Stimulated activated naive B cell treated with anti-CD40 and anti-IgM and Interleukin-4, amounts not matched to agents 10 μg/mL and 1 μg/mL and 100 μg/mL, for 72 hours (primary cell): ENCODE results near the gene L3HYPDH.

Source experiments
- ATAC-seq, 2 donors: fragments of 150-1000 bp; cut with Tn5 transposase; replicated peaks; 2 replicates each; pipeline ENCODE4 v1.10.0; 2021; ENCODE audit warnings: moderate library complexity in 1 of 2
- DNase-seq: peaks from one replicate; pipeline ENCODE4 v3.0.0; 2021
- H3K27ac Mint-ChIP-seq: one replicate; pipeline ENCODE4 v1.8.0; 2022; ENCODE audit warnings: mild to moderate bottlenecking, mixed read lengths
- H3K27me3 Mint-ChIP-seq, 2 donors: one replicate each; pipeline ENCODE4 v1.8.0; 2022; ENCODE audit warnings: mixed read lengths in 2 of 2
- H3K36me3 Mint-ChIP-seq, 2 donors: one replicate each; pipeline ENCODE4 v1.8.0; 2022; ENCODE audit warnings: mixed read lengths in 2 of 2, mild to moderate bottlenecking in 1 of 2
- H3K4me1 Mint-ChIP-seq, 2 donors: one replicate each; pipeline ENCODE4 v1.8.0; 2022; ENCODE audit warnings: mixed read lengths in 2 of 2, mild to moderate bottlenecking in 1 of 2
- H3K4me3 Mint-ChIP-seq, 2 donors: one replicate each; pipeline ENCODE4 v1.8.0; 2022; ENCODE audit warnings: mild to moderate bottlenecking in 2 of 2, mixed read lengths in 2 of 2, moderate library complexity in 1 of 2
- H3K9me3 Mint-ChIP-seq, 2 donors: one replicate each; pipeline ENCODE4 v1.8.0; 2022; ENCODE audit warnings: mixed read lengths in 2 of 2, mild to moderate bottlenecking in 1 of 2

The L3HYPDH gene

DNA sequence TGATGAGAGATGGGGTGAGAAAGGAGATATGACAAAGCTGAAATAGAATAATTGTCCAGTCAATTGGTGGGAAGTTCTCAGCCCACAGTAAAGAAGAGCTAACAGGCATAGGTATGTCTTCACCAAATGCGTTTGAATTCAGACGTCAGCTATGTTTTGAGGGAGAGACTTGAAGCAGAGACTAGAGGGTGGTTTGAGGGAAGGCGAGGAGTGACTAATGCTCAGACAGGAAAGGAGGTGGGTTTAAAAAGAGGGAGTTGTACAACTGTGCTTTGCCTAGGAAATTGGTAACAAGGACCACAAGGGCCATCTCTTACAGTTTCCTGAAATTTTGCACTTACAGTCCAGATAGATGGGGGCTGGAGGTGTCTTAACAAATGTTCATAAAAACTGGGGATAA is 6.5 kb upstream of the L3HYPDH start:
- peaks cover 12 to 24% of the 10 kb centered on the region in 2 donors for H3K4me1 Mint-ChIP-seq
- no peak overlapping the region for H3K27ac Mint-ChIP-seq
- H3K27me3 Mint-ChIP-seq, result no peaks in the 10 kb centered on the region
- ATAC-seq (no peak), DNase-seq (no peak)
- H3K9me3 Mint-ChIP-seq, result no peaks in the 10 kb centered on the region
- peaks cover 50 to 57% of the 10 kb centered on the region in 2 donors for H3K36me3 Mint-ChIP-seq
- H3K4me3 Mint-ChIP-seq, result no peak overlapping the region

DNA sequence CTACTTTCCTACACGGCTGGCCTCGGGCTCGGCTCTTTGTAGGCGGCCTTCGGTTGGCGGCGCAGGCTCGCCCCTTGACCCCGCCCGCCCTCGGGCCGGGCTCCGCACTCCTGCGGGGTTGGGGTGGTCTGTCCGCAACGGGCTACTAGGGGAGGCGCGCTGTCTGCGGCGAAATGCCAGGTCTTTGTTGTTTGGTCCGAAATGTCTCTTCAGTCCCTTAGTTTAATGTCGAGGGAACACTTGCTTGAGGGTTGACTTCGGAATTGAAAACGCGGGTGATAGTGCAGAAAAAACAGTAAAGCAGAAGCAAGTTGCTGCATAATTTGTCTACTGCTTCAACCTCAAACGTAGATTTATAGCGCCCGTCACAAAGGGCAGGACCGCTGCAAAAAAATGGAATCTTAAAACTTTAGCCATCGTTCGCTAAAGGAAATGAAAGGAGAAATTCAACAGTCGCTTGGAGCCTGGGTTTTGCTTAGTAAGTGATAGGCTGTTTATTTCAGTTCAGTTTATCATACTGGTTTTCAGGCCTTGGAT is 499 bp upstream of the L3HYPDH start:
- H3K36me3 Mint-ChIP-seq, result peaks cover 12 to 27% of the 10 kb centered on the region in 2 donors
- no peaks in the 10 kb centered on the region for H3K27me3 Mint-ChIP-seq
- H3K27ac Mint-ChIP-seq, result peak overlapping the region; percentile 95
- H3K9me3 Mint-ChIP-seq, result no peaks in the 10 kb centered on the region
- H3K4me3 Mint-ChIP-seq, result peak overlapping the region; percentile 90 to 94
- ATAC-seq (peak; percentile 59 to 60), DNase-seq (no peak)
- peaks cover 34 to 57% of the 10 kb centered on the region in 2 donors for H3K4me1 Mint-ChIP-seq

GRCh38 chr14:59483363-59483762 is 845 bp downstream of the L3HYPDH start:
- H3K4me1 Mint-ChIP-seq, result peaks cover 28 to 49% of the 10 kb centered on the region in 2 donors
- ATAC-seq, result no peak
- H3K27ac Mint-ChIP-seq, result peak overlapping the region; percentile 95
- peaks cover 4 to 20% of the 10 kb centered on the region in 2 donors for H3K36me3 Mint-ChIP-seq
- no peaks in the 10 kb centered on the region for H3K27me3 Mint-ChIP-seq
- H3K4me3 Mint-ChIP-seq, result peak overlapping the region; percentile 90 to 94
- H3K9me3 Mint-ChIP-seq, result no peaks in the 10 kb centered on the region
- DNase-seq, result no peak

DNA sequence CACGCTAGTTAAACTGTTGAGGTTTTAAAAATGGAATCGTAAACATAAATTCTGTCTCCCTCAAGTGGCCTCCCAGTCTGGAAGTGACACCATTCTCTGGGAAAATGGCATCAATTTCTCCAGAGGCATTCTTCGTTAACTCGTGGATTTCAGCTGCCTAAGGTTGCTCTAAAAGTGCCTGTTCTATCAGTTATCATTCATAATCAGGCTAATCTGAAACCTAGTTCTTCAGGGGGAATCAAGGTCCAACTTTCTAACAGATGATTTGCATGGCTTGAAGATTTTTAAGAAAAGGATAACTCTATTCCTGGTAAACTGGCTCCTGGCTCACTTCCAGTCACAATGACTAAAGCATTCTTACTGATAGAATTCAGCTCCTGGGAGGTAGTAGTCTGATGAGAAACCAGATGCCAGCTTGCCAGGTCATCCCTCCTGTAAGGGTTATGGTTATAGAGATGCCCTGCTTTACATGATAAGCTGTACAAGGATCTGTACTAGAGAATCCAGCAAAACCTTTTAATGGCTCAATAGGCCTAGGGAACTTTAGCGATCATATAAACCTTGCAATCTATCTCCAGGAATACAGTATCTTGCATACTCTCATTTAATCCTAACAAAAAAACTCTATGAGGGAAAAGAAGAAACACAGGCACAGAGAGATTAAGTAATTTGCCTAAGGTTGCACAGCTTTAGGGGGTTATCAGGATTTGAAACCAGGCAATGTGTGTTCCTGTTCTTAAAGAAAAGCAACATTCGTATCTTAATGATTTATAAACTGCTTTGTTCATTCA is 1.5 kb downstream of the L3HYPDH start:
- no peak for ATAC-seq
- peak overlapping the region; percentile 90 to 94 for H3K4me3 Mint-ChIP-seq
- DNase-seq, result no peak
- H3K9me3 Mint-ChIP-seq, result no peaks in the 10 kb centered on the region
- peaks cover 26 to 49% of the 10 kb centered on the region in 2 donors for H3K4me1 Mint-ChIP-seq
- peaks cover 2 to 16% of the 10 kb centered on the region in 2 donors for H3K36me3 Mint-ChIP-seq
- H3K27ac Mint-ChIP-seq, result no peak overlapping the region
- no peaks in the 10 kb centered on the region for H3K27me3 Mint-ChIP-seq

GRCh38 chr14:59481871-59482540 is 2.2 kb downstream of the L3HYPDH start:
- Mint-ChIP-seq H3K4me3 (peak overlapping the region in 1 of 2 donors; percentile 90), H3K27ac (no peak overlapping the region), H3K36me3 (peaks cover 2 to 16% of the 10 kb centered on the region in 2 donors), H3K27me3 (no peaks in the 10 kb centered on the region), H3K4me1 (peaks cover 28 to 49% of the 10 kb centered on the region in 2 donors), H3K9me3 (no peaks in the 10 kb centered on the region)
- DNase-seq (no peak), ATAC-seq (no peak)

DNA sequence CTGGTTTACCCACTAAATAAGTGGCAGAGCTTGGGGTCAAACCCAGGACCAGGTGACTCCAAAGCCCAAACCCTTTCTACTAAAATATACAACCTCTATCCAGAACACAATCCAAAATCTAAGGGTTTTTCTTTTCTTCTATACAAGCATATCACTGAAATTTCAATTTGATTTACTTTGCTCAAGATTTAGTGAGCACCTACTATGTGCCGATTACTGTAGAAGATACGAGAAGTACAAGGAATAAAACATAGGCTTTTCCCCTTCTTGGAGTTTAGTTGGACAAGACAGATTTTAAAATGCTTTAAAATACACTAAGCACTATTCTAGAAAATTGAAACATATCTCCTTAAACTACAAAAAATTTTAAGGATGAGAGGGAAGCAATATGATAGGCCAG is 2.8 kb downstream of the L3HYPDH start:
- no peak overlapping the region for H3K27ac Mint-ChIP-seq
- no peaks in the 10 kb centered on the region for H3K9me3 Mint-ChIP-seq
- DNase-seq (no peak), ATAC-seq (no peak)
- peak overlapping the region in 1 of 2 donors; percentile 14 for H3K4me3 Mint-ChIP-seq
- no peaks in the 10 kb centered on the region for H3K27me3 Mint-ChIP-seq
- peaks cover 28 to 49% of the 10 kb centered on the region in 2 donors for H3K4me1 Mint-ChIP-seq
- peaks cover 5 to 18% of the 10 kb centered on the region in 2 donors for H3K36me3 Mint-ChIP-seq

DNA sequence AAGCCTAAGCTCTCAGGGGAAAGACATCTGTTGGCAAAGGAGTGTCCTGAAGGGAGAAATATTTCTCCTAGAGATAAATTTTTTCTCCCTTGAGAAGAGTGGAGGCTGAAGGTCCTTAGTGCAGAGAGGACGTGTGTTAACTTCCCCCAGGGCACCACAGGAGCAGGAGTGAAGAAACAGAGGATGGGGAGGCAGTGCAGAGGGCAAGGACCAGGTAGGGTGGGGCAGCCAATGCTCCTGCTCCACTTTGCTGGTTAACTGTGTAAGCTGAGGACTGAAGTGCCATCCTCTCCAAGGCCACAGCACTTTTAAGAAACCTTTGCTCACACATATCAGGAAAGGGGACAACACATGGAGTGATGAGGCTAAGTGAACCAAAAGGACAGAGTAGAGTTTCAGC is 4.0 kb downstream of the L3HYPDH start:
- DNase-seq (no peak), ATAC-seq (no peak)
- no peak overlapping the region for H3K4me3 Mint-ChIP-seq
- no peaks in the 10 kb centered on the region for H3K9me3 Mint-ChIP-seq
- H3K27me3 Mint-ChIP-seq, result no peaks in the 10 kb centered on the region
- no peak overlapping the region for H3K27ac Mint-ChIP-seq
- peaks cover 25 to 42% of the 10 kb centered on the region in 2 donors for H3K4me1 Mint-ChIP-seq
- H3K36me3 Mint-ChIP-seq, result peaks cover 6 to 20% of the 10 kb centered on the region in 2 donors

- DNase-seq (no peak), ATAC-seq (no peak)
- H3K27me3 Mint-ChIP-seq, result no peaks in the 10 kb centered on the region
- H3K4me1 Mint-ChIP-seq, result peaks cover 25 to 39% of the 10 kb centered on the region in 2 donors
- no peak overlapping the region for H3K27ac Mint-ChIP-seq
- H3K9me3 Mint-ChIP-seq, result no peaks in the 10 kb centered on the region
- H3K36me3 Mint-ChIP-seq, result peaks cover 9 to 22% of the 10 kb centered on the region in 2 donors
- H3K4me3 Mint-ChIP-seq, result no peak overlapping the region
Measured at GRCh38 chr14:59478540-59478939, 5.7 kb downstream of the L3HYPDH start.

DNA sequence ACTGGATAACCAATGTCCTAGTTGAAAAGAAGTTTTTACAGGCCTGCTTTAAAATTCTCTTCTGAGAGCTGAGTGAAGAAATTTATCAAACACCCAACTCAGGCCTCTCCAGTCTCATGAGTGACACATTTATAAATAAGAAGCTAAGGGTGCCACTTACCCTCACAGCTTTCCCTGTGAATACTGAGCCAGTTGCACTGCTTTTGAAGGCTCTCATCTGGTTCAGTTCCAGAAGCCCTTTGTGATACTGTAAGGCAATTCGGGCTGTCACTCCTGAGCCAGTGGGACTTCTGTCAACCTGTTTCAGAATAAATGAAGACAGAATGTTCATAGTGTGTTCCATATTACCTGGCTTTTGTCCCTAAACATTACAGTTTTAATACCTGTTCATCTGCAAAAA is 8.5 kb downstream of the L3HYPDH start:
- Mint-ChIP-seq H3K4me3 (no peak overlapping the region), H3K36me3 (peaks cover 15 to 28% of the 10 kb centered on the region in 2 donors), H3K27me3 (no peaks in the 10 kb centered on the region), H3K9me3 (no peaks in the 10 kb centered on the region), H3K27ac (no peak overlapping the region), H3K4me1 (peaks cover 9 to 11% of the 10 kb centered on the region in 2 donors)
- no peak for DNase-seq
- ATAC-seq, result no peak

GRCh38 chr14:59474172-59474571 is 10.0 kb downstream of the L3HYPDH start:
- DNase-seq (no peak), ATAC-seq (no peak)
- Mint-ChIP-seq H3K9me3 (no peaks in the 10 kb centered on the region), H3K4me1 (peaks cover 0 to 2% of the 10 kb centered on the region in 2 donors), H3K4me3 (no peak overlapping the region), H3K36me3 (peaks cover 15 to 19% of the 10 kb centered on the region in 2 donors), H3K27me3 (no peaks in the 10 kb centered on the region), H3K27ac (no peak overlapping the region)

DNA sequence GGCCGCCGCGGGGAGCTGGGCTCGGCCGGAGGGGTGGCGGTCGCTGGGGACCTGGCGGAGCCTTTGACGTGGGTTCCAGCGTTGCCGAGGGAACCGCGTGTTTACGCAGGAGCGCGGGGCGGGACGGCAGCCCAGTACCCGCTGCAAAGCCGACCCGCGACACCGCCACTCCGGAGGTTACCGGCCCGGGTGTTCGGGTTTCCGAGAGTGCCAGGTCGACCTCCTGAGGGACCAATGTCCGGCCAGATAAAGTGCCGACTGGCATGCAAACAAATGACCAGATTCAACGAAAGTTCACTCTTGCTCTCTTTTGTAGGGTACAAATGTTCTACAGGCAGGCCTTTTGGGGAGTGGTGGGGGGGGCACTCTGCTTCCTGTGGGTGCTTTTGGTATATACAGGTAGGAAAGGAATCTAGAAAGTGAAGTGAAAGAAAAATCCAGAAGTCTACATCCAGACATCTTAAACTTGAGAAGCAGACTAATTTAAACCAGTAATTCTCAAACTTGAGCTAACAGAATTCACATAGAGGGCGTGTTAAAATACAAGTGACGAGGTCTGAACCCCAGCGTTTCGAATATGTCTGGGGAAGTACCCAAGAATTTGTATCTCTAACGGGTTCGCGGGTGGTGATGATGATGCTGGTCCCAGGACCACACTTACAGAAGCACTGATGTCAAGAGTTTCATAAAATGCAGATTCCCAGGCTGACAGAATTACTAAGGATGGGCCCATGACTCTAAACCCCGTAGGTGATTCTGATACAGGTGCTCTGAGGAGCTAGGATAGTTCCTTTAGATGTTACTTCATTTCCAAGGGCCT is 18.7 kb downstream of the L3HYPDH start, which contains the start of gene GPR135:
Gene GPR135, minus strand, starts transcription at position 65 of the 820 bp plus-strand sequence. CDS start 154 bp downstream, outside the sequence.
- H3K36me3 Mint-ChIP-seq, result peaks cover 5 to 10% of the 10 kb centered on the region in 2 donors
- peak within 1 kb of the TSS; percentile 86 to 89 for H3K4me3 Mint-ChIP-seq
- ATAC-seq, result peak; percentile 47 to 55
- peaks cover 5 to 7% of the 10 kb centered on the region in 2 donors for H3K27me3 Mint-ChIP-seq
- H3K4me1 Mint-ChIP-seq, result peaks cover 5 to 8% of the 10 kb centered on the region in 2 donors
- DNase-seq, result no peak
- peak within 1 kb of the TSS; percentile 89 for H3K27ac Mint-ChIP-seq
- H3K9me3 Mint-ChIP-seq, result no peaks in the 10 kb centered on the region

GRCh38 chr14:59464486-59465315 is 19.5 kb downstream of the L3HYPDH start:
- peak overlapping the region; percentile 89 for H3K27ac Mint-ChIP-seq
- DNase-seq (peak; percentile 24), ATAC-seq (peak; percentile 74 to 76)
- peak overlapping the region; percentile 86 to 89 for H3K4me3 Mint-ChIP-seq
- peaks cover 10 to 17% of the 10 kb centered on the region in 2 donors for H3K36me3 Mint-ChIP-seq
- H3K27me3 Mint-ChIP-seq, result peaks cover 5 to 11% of the 10 kb centered on the region in 2 donors
- peaks cover 5 to 8% of the 10 kb centered on the region in 2 donors for H3K4me1 Mint-ChIP-seq
- H3K9me3 Mint-ChIP-seq, result no peaks in the 10 kb centered on the region
